ENCODE results near the gene ITSN1. TPM values are rescaled to one million over a fixed set of nuclear protein-coding genes. Genes with fewer than 3 reads are reported as not detected.
A peak's percentile ranks its signal among the peaks of the same experiment; 100 is the strongest.

ITSN1 gene
- total RNA-seq, 4 donors from 2014 or later = 50.4 to 208 (median 96.7) TPM

GRCh38 chr21:33899199-33899598 is 256.9 kb downstream of the ITSN1 start:
- Histone ChIP-seq H3K36me3 (peaks cover 0 to 29% (median 4%) of the 10 kb centered on the region in 3 donors), H3K27ac (peak overlapping the region; percentile 26 to 90 (median 72)), H3K9me3 (no peaks in the 10 kb centered on the region), H3K4me1 (peaks cover 0 to 29% (median 18%) of the 10 kb centered on the region in 4 donors), H3K27me3 (no peaks in the 10 kb centered on the region), H3K4me3 (no peak overlapping the region)
- WGBS, 2 donors = 29 to 51% methylated on average over 5 of the region's 5 CpGs
- DNase-seq (ENCODE audit: low spot score in 2 of 2) = no peak
- no peak for TF ChIP-seq CTCF (IDR thresholded peaks at IDR 0.05)
- TF ChIP-seq POLR2A (IDR thresholded peaks at IDR 0.05) = no peak
- no peak for TF ChIP-seq EP300 (IDR thresholded peaks at IDR 0.05)

GRCh38 chr21:33901412-33902288 is 259.3 kb downstream of the ITSN1 start:
- H3K27ac ChIP-seq = peak overlapping the region in 3 of 4 donors; percentile 4 to 79 (median 10)
- 54 to 65% methylated on average over 13 of the region's 13 CpGs for WGBS, 2 donors

GRCh38 chr21:33902349-33902748 is 260.0 kb downstream of the ITSN1 start:
- 90 to 91% methylated on average over 4 to 6 of the region's 6 CpGs for WGBS, 2 donors
- H3K9me3 ChIP-seq = no peaks in the 10 kb centered on the region
- no peak overlapping the region for H3K4me3 ChIP-seq
- TF ChIP-seq CTCF (IDR thresholded peaks at IDR 0.05) (no peak), EP300 (IDR thresholded peaks at IDR 0.05) (no peak), POLR2A (IDR thresholded peaks at IDR 0.05) (no peak)
- DNase-seq (ENCODE audit: low spot score in 2 of 2) = no peak
- H3K36me3 ChIP-seq = peaks cover 0 to 59% (median 9%) of the 10 kb centered on the region in 3 donors
- H3K27ac ChIP-seq = peak overlapping the region in 2 of 4 donors; percentile 4 to 79
- peaks cover 0 to 20% (median 13%) of the 10 kb centered on the region in 4 donors for H3K4me1 ChIP-seq
- no peaks in the 10 kb centered on the region for H3K27me3 ChIP-seq

More at GRCh38 chr21:33901412-33902288, 259.3 kb downstream of the ITSN1 start:
- H3K36me3 ChIP-seq = peaks cover 0 to 52% (median 5%) of the 10 kb centered on the region in 3 donors
- no peaks in the 10 kb centered on the region for H3K9me3 ChIP-seq
- no peak overlapping the region for H3K4me3 ChIP-seq
- TF ChIP-seq POLR2A (IDR thresholded peaks at IDR 0.05) = no peak
- peak in 4 of 5 experiments; percentile 43 to 54 (median 52) for TF ChIP-seq CTCF (IDR thresholded peaks at IDR 0.05)
- peaks cover 0 to 20% (median 13%) of the 10 kb centered on the region in 4 donors for H3K4me1 ChIP-seq
- no peaks in the 10 kb centered on the region for H3K27me3 ChIP-seq
- DNase-seq (ENCODE audit: low spot score in 2 of 2) = peak in 1 of 2 donors; percentile 26

- Histone ChIP-seq H3K4me3 (no peak overlapping the region), H3K27ac (peak overlapping the region in 1 of 4 donors; percentile 6), H3K4me1 (peaks cover 0 to 12% (median 4%) of the 10 kb centered on the region in 4 donors), H3K36me3 (peaks cover 0 to 76% (median 14%) of the 10 kb centered on the region in 3 donors), H3K27me3 (no peaks in the 10 kb centered on the region), H3K9me3 (no peaks in the 10 kb centered on the region)
- TF ChIP-seq POLR2A (IDR thresholded peaks at IDR 0.05) (no peak), CTCF (IDR thresholded peaks at IDR 0.05) (no peak), EP300 (IDR thresholded peaks at IDR 0.05) (no peak)
- WGBS, 2 donors = 74 to 87% methylated on average over 5 of the region's 5 CpGs
- DNase-seq (ENCODE audit: low spot score in 2 of 2) = no peak
These were observed 261.7 kb downstream of the ITSN1 start for GRCh38 chr21:33904041-33904440.

GRCh38 chr21:33908760-33909159 is 266.5 kb downstream of the ITSN1 start:
- WGBS, 2 donors = 80 to 85% methylated on average over 6 of the region's 6 CpGs

More at GRCh38 chr21:33908760-33909159, 266.5 kb downstream of the ITSN1 start:
- peaks cover 0 to 93% (median 26%) of the 10 kb centered on the region in 3 donors for H3K36me3 ChIP-seq
- no peak overlapping the region for H3K4me3 ChIP-seq
- H3K9me3 ChIP-seq = no peaks in the 10 kb centered on the region
- H3K27ac ChIP-seq = no peak overlapping the region
- H3K4me1 ChIP-seq = peaks cover 0 to 8% (median 0%) of the 10 kb centered on the region in 4 donors
- no peak for DNase-seq (ENCODE audit: low spot score in 2 of 2)
- H3K27me3 ChIP-seq = no peaks in the 10 kb centered on the region
- no peak for TF ChIP-seq POLR2A (IDR thresholded peaks at IDR 0.05)
- TF ChIP-seq CTCF (IDR thresholded peaks at IDR 0.05) = no peak
- no peak for TF ChIP-seq EP300 (IDR thresholded peaks at IDR 0.05)

Measured in tibial nerve (tissue), 4 donors.